ENCODE results near the gene ELK4.
A peak's percentile ranks its signal among the peaks of the same experiment; 100 is the strongest.

The ELK4 gene

GRCh38 chr1:205593967-205594366 is 37.8 kb downstream of the ELK4 start:
- DNase-seq = peak; percentile 24

GRCh38 chr1:205593532-205593931 is 38.3 kb downstream of the ELK4 start:
- no peak for DNase-seq

GRCh38 chr1:205592443-205593003 is 39.3 kb downstream of the ELK4 start:
- DNase-seq = peak; percentile 30

- DNase-seq = peak; percentile 98
Observed at GRCh38 chr1:205591522-205592351, 40.1 kb downstream of the ELK4 start.

- DNase-seq = peak; percentile 22
Observed at GRCh38 chr1:205590777-205591513, 40.9 kb downstream of the ELK4 start.

GRCh38 chr1:205590457-205590768 is 41.4 kb downstream of the ELK4 start:
- DNase-seq = no peak

- no peak for DNase-seq
Observed at GRCh38 chr1:205589618-205590456, 42.0 kb downstream of the ELK4 start.

GRCh38 chr1:205589046-205589445 is 42.8 kb downstream of the ELK4 start:
- no peak for DNase-seq

- peak; percentile 50 for DNase-seq
Observed at GRCh38 chr1:205588636-205589035, 43.2 kb downstream of the ELK4 start.

GRCh38 chr1:205587581-205587980 is 44.2 kb downstream of the ELK4 start:
- no peak for DNase-seq

GRCh38 chr1:205585835-205586785 is 45.7 kb downstream of the ELK4 start:
- DNase-seq = no peak

- DNase-seq = no peak
Observed at GRCh38 chr1:205585169-205585834, 46.5 kb downstream of the ELK4 start.

GRCh38 chr1:205584732-205585131 is 47.1 kb downstream of the ELK4 start:
- peak; percentile 56 for DNase-seq

GRCh38 chr1:205583461-205584130 is 48.2 kb downstream of the ELK4 start:
- no peak for DNase-seq

GRCh38 chr1:205582471-205583291 is 49.1 kb downstream of the ELK4 start:
- DNase-seq = peak; percentile 41

GRCh38 chr1:205582046-205582445 is 49.8 kb downstream of the ELK4 start:
- DNase-seq = no peak

GRCh38 chr1:205581321-205581980 is 50.4 kb downstream of the ELK4 start:
- no peak for DNase-seq

- DNase-seq = no peak
Observed at GRCh38 chr1:205580923-205581180, 51.0 kb downstream of the ELK4 start.

- DNase-seq = no peak
Observed at GRCh38 chr1:205580140-205580922, 51.5 kb downstream of the ELK4 start.
